ENCODE measurements around the gene RAX2.

Gene RAX2

GRCh38 chr19:3720349-3720917 is 51.6 kb downstream of the RAX2 start:
- no peak overlapping the region for H3K4me3 ChIP-seq (ENCODE audit: low read depth, low read length)
- TF ChIP-seq CTCF (IDR thresholded peaks at IDR 0.05; ENCODE audit: low read depth, low read length), result no peak
- no peak for TF ChIP-seq MAX (IDR thresholded peaks at IDR 0.05; ENCODE audit: low read depth, low read length)
- no peak for TF ChIP-seq POLR2A (IDR thresholded peaks at IDR 0.05; ENCODE audit: extremely low read depth, insufficient read length)
- TF ChIP-seq MYC (IDR thresholded peaks at IDR 0.05; ENCODE audit: low read depth, low read length), result no peak
- no peak for DNase-seq (ENCODE audit: low read depth)

- H3K4me3 ChIP-seq (ENCODE audit: low read depth, low read length), result no peak overlapping the region
- no peak for DNase-seq (ENCODE audit: low read depth)
- no peak for TF ChIP-seq POLR2A (IDR thresholded peaks at IDR 0.05; ENCODE audit: extremely low read depth, insufficient read length)
- no peak for TF ChIP-seq CTCF (IDR thresholded peaks at IDR 0.05; ENCODE audit: low read depth, low read length)
- no peak for TF ChIP-seq MAX (IDR thresholded peaks at IDR 0.05; ENCODE audit: low read depth, low read length)
- no peak for TF ChIP-seq MYC (IDR thresholded peaks at IDR 0.05; ENCODE audit: low read depth, low read length)
These were observed 52.2 kb downstream of the RAX2 start for GRCh38 chr19:3719868-3720267.

All from NB4 (cell line).